ENCODE measurements around the gene ATP9B.

ATP9B gene

DNA sequence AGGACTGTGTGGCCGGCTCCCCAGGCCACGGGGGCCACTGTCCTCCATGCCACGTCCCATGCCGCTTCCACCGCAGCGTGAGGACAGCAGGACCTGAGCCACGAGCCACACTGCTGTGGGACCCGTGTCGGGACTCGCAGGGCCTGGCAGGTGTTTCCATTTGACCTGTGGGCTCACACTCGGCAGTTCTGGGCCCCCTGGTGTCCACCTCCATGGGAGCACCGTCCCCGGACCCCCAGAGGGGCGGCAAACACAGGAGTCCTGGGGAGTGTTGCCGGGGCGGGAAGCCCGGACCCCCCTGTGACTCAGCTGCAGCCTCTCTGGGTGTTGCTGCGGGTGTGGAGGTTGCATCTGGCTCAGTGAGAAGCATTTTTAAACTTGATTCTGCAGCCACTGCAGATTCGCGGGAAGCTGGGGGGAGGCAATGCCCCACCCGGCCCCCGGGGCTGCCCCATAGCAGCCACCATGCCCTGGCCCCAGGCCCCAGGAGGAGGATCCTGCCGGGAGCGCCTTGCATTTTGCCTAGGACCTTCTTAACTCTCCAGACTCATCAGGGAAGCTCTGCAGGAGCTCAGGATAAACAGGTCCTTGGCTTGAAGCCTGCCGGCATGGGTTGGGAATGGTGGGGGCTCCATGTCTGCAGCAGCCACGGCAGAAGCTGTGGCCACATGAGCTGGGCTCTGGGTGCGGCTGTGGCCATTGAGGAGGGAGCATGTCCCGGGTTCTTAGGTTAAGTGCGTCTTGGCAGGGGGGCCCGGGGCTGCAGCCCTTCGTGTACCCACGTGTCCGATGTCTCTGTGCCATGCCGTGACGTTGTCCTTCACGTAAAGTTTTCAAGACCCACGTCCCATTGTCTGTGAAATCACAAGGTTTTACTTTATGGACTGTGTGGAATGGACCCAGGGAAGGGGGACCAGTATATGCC, 357.4 kb downstream of the ATP9B start:
- no peak for DNase-seq (ENCODE audit: low read depth, low spot score)

DNA sequence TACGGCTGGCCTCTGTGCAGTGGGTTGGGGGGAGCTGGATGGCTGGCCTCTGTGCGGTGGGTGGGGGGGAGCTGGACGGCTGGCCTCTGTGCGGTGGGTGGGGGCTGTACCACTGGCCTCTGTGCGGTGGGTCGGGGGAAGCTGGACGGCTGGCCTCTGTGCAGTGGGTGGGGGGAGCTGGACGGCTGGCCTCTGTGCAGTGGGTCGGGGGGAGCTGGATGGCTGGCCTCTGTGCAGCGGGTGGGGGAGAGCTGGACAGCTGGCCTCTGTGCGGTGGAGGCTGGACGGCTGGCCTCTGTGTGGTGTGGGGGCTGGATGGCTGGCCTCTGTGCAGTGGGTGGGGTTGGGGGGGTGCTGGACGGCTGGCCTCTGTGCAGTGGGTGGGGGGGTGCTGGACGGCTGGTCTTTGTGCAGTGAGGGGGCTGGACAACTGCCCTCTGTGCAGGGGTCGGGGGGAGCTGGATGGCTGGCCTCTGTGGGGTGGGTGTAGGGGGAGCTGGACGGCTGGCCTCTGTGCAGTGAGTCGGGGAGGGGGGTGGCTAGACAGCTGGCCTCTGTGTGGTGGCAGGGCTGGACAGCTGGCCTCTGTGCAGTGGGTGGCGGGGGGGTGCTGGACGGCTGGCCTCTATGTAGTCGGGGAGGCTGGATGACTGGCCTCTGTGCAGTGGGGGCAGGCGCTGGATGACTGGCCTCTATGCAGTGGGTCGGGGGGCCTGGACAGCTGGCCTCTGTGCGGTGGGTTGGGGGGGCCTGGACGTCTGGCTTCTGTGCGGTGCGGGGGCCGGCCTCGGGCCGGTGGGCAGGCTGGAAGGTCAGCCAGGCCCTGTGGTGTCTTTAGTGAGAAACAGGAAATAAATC, 358.4 kb downstream of the ATP9B start:
- DNase-seq (ENCODE audit: low read depth, low spot score): no peak
